GM19438 (cell line): ENCODE measurements around the gene CCDC39.
"Not testable (repeated sequence)": the region's sequence is repeated elsewhere in the genome, so short reads cannot be mapped to it uniquely, and the experiment has no call there.

Experiments
- ATAC-seq: cut with Tn5 transposase; IDR thresholded peaks from one replicate; pipeline ENCODE4 v1.9.1; 2021; ENCODE audit warnings: low read depth; ENCODE audit not compliant: unreplicated experiment

The CCDC39 gene

DNA sequence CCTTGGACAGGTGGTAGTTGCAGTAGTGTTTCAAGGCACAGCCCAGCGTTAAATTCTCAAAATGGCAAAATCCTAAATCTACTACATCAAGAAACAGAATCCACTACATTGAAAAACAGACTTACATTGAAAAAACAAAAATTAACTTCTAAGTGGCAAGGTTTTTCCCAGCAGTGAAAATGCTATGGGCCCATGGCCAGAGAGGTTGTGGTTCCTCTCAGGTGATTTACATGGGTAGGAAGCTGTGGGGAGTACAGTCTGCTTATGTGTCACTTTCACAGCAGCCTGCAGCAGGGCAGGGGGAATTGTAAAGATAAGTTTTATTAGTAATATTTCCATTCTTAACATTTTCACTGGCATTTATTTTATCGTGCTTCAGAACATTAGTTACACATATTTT lies 52.4 kb downstream of the CCDC39 start:
- peak; percentile 88 for ATAC-seq

DNA sequence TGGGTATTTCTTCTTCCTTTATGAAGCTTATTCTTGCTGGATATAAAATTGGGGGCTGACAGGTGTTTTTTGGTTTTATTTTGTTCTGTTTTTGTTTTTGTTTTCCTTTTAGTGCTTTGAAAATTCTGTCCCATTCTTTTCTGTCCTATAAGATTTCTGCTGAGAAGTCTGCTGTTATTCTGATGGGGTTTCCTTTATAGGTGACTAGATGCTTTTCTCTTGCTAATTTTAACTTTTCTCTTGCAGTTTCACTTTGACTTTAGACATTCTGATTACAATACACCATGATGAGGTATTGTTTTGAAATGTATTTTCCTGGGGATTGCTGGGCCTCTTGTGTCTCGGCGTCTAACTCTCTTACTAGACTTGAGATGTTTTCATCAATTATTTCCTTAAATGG lies 54.6 kb downstream of the CCDC39 start:
- peak; percentile 58 for ATAC-seq

GRCh38 chr3:180619723-180620122 lies 59.6 kb downstream of the CCDC39 start:
- ATAC-seq = no peak

DNA sequence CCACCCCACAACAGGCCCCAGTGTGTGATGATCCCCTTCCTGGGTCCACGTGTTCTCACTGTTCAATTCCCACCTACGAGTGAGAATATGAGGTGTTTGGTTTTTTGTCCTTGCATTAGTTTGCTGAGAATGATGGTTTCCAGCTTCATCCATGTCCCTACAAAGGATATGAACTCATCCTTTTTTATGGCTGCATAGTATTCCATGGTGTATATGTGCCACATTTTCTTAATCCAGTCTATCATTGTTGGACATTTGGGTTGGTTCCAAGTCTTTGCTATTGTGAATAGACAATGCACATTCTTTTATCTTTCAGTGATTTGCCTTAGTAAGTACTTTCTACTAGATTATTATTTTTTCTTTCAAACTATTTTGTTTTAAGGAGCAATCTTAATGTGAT lies 60.7 kb downstream of the CCDC39 start:
- ATAC-seq = not testable (repeated sequence)

DNA sequence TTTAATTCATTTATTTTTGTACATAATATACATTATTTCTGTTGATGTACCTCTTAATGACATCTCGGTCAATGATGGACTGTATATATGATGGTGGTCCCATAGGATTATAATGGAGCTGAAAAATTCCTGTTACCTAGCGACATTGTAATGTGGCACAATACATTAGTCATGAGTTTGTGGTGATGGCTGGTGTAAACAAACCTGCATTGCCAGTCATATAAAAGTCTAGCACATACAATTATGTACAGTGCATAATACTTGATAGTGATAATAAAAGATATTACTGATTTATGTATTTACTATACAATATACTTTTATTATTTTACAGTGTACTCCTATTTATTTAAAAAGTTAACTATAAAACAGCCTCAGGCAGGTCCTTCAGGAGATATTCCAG lies 62.2 kb downstream of the CCDC39 start:
- no peak for ATAC-seq

GRCh38 chr3:180615954-180616353 lies 63.3 kb downstream of the CCDC39 start:
- no peak for ATAC-seq

DNA sequence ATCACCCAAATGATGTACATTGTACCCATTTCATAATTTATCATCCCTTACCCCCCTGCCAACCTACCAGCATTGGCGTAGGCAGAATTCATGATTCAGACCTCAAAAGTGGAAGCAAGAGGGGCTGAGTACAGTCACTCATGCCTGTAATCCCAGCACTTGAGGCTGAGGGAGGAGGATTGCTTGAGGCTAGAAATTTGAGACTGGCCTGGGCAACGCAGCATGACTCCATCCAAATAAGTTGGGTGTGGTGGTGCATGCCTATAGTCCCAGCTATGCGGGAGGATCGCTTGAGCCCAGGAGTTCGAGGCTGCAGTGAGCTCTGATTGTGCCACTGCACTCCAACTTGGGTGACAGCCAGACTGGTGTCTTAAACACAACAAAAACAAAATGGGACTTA lies 66.9 kb downstream of the CCDC39 start:
- ATAC-seq = no peak

DNA sequence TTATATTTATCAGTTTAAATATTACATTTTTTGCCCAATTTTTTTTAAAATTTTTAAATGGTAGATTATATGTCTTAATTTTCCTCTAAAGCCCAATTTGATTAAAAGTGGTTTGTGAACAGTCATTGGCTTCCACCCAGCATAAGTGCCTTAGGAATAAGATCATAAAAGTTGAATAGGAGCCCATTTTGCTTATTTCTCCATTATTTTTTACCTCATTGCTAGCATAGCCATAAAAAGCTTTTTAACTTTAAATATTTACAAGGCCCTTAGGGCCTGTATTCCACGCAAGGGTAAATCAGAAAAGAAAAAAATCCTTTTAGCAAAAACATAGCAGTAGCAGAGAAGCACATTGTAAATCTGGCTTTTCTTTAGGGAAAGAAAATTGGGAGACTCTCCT lies 68.3 kb downstream of the CCDC39 start:
- no peak for ATAC-seq

DNA sequence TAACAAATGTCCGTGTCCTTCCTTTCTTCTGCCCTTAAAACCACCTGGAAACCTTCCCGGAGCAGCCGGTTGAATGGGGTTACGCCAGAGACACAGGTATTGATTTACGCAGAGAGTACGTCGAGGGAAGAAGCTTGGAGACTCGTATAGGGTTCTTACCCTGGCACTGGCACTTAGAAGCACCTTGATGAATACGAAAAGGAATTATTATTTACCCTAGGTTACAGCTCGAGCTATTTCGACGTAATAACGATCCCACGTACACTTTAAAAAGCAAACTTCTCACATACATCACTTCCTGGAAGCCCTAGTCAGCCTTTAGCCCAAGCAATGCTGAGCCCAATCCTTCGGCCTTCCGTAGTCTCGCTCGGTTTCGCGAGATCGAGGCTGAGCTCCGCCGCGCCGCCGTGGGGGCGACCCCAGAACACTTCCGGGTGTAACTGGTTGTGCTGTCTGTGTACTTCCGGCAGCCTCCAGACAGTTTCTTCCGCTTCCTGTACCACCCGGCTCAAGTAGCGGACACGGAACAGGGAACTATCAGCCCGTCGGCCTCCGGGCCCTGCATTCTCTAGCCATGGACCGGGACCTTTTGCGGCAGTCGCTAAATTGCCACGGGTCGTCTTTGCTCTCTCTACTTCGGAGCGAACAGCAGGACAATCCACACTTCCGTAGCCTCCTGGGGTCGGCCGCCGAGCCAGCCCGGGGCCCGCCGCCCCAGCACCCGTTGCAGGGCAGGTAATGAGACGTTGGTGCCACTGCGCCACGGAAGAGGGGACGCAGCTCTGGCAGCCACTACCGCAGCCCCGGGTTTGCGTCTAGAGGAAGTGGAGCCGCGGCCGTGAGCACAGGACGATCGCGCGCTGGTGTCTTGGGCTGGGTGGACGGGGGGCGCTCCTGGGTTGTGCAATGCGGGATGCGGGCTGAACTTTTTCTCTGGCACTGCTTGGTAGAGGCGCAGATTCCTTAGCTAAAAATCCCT lies 77.3 kb downstream of the CCDC39 start, which contains the start of gene TTC14:
TTC14 (plus strand) TSS at position 476 of the 979 bp plus-strand sequence; CDS start at position 575, 99 bp downstream.
- peak; percentile 94 for ATAC-seq

DNA sequence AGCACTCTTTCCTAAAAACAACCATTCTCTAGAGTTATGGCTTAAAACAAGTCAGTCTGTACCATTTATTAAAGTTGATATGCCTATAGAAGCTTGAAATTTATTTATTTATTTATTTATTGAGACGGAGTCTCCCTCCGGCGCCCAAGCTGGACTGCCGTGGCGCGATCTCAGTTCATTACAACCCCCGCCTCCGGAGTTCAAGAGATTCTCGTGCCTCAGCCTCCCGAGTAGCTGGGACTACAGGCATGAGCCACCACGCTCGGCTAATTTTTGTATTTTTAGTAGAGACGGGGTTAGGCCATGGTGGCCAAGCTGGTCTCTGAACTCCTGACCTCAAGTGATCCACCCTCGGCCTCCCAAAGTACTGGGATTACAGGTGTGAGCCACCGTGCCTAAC lies 78.8 kb downstream of the CCDC39 start:
- ATAC-seq = no peak

- ATAC-seq = no peak
Measured at GRCh38 chr3:180595559-180595935, 83.7 kb downstream of the CCDC39 start.

GRCh38 chr3:180594631-180595558 lies 84.4 kb downstream of the CCDC39 start:
- peak; percentile 85 for ATAC-seq

DNA sequence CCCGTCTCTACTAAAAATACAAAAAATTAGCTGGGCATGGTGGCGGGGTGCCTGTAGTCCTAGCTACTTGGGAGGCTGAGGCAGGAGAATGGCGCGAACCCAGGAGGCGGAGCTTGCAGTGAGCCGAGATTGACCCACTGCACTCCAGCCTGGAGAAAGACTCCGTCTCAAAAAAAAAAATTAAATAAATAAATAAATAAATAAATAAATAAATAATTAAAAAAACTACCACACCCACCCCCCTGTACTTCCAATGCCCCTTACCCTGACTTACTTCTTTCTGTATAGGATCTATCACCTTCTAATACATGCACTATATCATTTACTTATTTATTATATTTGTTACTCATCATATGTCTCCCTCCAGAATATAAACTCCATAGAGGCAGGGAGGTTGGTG lies 85.7 kb downstream of the CCDC39 start:
- not testable (repeated sequence) for ATAC-seq

GRCh38 chr3:180590396-180590795 lies 88.9 kb downstream of the CCDC39 start:
- ATAC-seq = no peak

- no peak for ATAC-seq
Measured at GRCh38 chr3:180580934-180581333, 98.4 kb downstream of the CCDC39 start.

GRCh38 chr3:180575571-180575970 lies 103.7 kb downstream of the CCDC39 start:
- ATAC-seq = no peak

DNA sequence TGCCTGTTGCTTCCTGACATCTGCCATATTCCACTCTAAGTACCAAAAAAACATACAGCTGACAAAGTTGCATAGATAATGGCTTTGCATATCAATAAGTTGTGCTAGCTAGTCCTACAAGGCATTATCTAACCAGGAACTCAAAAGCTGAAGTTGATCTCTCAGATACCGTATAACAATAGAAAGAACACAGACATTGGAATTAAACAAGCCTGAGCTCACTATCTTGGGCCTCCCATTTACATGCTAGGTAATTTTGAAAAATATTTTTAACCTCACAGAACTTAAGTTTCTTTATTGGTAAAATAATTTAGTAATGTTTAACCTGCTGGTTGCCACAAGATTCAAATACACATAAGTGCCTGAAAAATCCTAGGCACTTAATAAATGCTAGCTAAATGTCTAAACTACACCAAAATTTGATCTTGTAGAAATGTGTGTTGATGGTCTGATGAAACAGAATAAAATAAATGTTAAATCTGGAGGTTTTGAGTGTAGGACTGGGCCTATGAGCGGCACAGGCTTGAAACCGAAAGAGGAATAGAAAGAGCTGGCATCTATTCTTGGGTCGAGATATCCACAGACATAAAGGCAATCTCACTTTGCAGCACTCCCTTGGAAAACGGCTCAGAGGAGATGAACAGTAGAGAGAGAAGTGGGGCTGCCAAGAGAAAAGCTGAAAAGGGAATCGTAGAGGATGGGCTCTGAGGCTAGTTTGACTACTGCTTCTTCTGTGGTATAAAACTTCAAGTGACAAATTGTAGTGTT lies 107.3 kb downstream of the CCDC39 start:
- ATAC-seq = peak; percentile 83

DNA sequence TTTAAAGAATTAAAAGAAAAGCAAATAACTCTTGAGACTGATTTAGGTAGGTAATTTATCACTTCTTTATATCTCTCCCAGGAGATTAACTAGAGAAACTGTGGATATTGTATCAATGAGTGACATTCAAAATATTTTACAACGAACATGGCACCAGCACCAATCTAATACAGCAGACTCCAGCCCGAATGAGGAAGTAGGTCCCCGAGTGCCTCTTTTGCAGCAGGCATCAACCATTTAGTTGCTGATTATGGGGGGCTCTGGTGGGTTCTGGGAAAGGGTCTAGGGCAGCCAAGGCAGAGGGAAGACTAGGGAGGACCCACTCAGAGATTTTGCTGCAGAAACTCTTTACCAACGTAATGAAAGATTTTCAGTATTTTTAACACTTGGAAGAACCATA lies 109.1 kb downstream of the CCDC39 start:
- no peak for ATAC-seq

DNA sequence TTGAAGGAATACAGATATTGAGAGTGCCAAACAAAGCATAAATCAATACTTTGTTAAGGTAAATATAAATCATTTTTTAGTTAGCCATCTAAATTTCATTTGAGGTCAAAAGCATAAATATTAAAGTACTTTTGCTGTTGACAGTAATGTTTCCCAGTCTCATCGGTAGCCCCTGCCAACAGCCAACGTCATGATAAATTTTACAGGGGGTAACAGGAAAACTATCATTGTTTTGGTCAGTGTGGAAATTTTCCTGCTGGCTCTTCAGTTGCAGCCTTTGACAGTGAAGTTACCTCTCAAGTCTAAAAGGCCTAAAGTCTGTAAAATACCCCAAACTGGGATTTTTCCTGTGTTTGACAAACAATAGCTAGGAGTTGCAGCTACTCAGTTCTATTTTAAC lies 114.6 kb downstream of the CCDC39 start:
- no peak for ATAC-seq
